ENCODE data around the gene ASAP3. TPM values are rescaled to one million over a fixed set of nuclear protein-coding genes. Genes with fewer than 3 reads are reported as not detected.

The ASAP3 gene
- total RNA-seq, 2 experiments from 2014 or later: 0.81 to 1.2 TPM

DNA sequence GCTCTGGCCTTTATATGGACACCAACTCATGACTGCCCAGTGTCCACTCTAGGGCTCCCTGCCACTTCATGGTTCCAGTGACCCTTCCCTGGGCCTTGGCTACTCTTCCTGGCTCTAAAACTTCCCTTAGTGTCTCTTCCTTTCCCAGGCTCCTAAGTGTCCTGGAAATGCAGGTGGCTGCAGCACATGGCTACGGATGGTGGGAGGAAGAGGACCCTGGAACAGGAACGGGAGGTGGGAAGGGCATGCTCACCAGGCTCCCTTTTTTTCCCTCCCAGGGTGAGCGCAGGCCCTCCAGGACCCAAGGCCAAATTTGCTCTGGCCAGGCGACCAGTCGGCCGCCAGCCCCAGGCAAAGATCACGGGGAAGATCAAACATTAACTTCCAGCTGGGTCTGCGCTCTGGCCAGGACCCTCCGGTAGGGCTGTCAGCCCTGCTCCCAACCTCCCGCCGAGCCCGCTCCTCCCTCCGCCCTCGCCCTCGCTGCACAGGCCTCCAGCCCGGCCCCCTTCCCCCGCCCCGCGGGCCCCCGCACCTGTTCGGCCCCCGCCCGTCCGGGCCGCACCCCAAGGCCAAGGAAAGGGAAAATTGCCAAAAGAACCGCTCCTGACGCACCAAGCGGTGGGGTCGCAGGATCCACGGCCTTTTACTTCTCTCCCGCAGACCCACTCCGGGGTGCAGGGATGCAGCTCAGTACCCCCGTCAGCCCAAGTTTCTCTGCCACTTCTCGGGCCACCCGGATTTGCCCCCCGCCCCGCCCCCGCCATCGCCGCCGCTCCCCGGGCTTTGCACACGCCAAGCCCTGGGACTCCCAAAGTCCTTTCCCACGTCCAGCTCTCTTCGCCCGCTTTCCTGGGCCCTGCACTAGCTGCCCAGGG is 60.3 kb downstream of the ASAP3 start:
- H3K36me3 Mint-ChIP-seq (ENCODE audit: low read depth): no peaks in the 10 kb centered on the region
- H3K27ac Mint-ChIP-seq: peak overlapping the region; percentile 78
- CTCF ChIA-PET: no interaction called here
- H3K4me1 ChIP-seq (ENCODE audit: insufficient read depth, low read length): peaks cover 37% of the 10 kb centered on the region
- no peaks in the 10 kb centered on the region for H3K36me3 ChIP-seq (ENCODE audit: insufficient read depth, low read length)
- peaks cover 30% of the 10 kb centered on the region for H3K4me1 Mint-ChIP-seq (ENCODE audit: low read depth)
- TF ChIP-seq CTCF (IDR thresholded peaks at IDR 0.05): no peak
- ATAC-seq (ENCODE audit: poor library complexity) (peak; percentile 12), DNase-seq (peak in 8 of 14 experiments; percentile 8 to 40 (median 24))
- peak overlapping the region; percentile 63 for H3K4me3 ChIP-seq (ENCODE audit: low read length)
- H3K4me3 Mint-ChIP-seq: peak overlapping the region; percentile 86
- H3K27me3 Mint-ChIP-seq: no peaks in the 10 kb centered on the region
- intact Hi-C loops (cut with DNase I, micrococcal nuclease): loop anchor here (5.0 to 10.0 kb wide), 2 partner anchors 61 to 109 kb away; partner anchors contain the start of genes ASAP3 (in 1 of the 2) and E2F2 (in 1 of the 2)
- peaks cover 0 to 7% of the 10 kb centered on the region in 2 experiments for H3K27me3 ChIP-seq (ENCODE audit: control insufficient read depth in 1 of 2, insufficient read depth in 2 of 2, low read length in 2 of 2)
- POLR2A ChIA-PET: interaction anchor here (0.6 to 5.4 kb wide), 10 partner anchors 10 to 406 kb away, joined by 3 to 33 read pairs (median 4); partner anchors contain the start of genes ASAP3, E2F2 and HNRNPR
- no peaks in the 10 kb centered on the region for H3K9me3 Mint-ChIP-seq
- H3K9me3 ChIP-seq (ENCODE audit: control insufficient read depth in 1 of 2, insufficient read depth in 1 of 2, low read length in 2 of 2): peaks cover 0 to 4% of the 10 kb centered on the region in 2 experiments
- H3K27ac ChIP-seq (ENCODE audit: low read depth in 1 of 2, low read length in 2 of 2): peak overlapping the region in 1 of 2 donors; percentile 5

- peak; percentile 28 for ATAC-seq (ENCODE audit: poor library complexity)
- H3K4me3 Mint-ChIP-seq: peak overlapping the region; percentile 86
These were observed 61.0 kb downstream of the ASAP3 start for GRCh38 chr1:23422941-23423340.

More at GRCh38 chr1:23422941-23423340, 61.0 kb downstream of the ASAP3 start:
- Mint-ChIP-seq H3K27ac (peak overlapping the region; percentile 78), H3K9me3 (no peaks in the 10 kb centered on the region), H3K4me1 (ENCODE audit: low read depth) (peaks cover 30% of the 10 kb centered on the region), H3K27me3 (no peaks in the 10 kb centered on the region), H3K36me3 (ENCODE audit: low read depth) (no peaks in the 10 kb centered on the region)
- ChIA-PET POLR2A (interaction anchor here (0.6 to 5.4 kb wide), 14 partner anchors 10 to 214 kb away, joined by 3 to 33 read pairs (median 5); partner anchors contain the start of genes ASAP3 and HNRNPR), CTCF (interaction anchor here (1.5 kb wide), 1 partner anchor 74 kb away, joined by 5 read pairs; no protein-coding TSS in a partner anchor)
- Histone ChIP-seq H3K27ac (ENCODE audit: low read depth in 1 of 2, low read length in 2 of 2) (peak overlapping the region; percentile 5 to 16), H3K4me3 (ENCODE audit: low read length) (peak overlapping the region; percentile 19), H3K4me1 (ENCODE audit: insufficient read depth, low read length) (peaks cover 37% of the 10 kb centered on the region), H3K36me3 (ENCODE audit: insufficient read depth, low read length) (no peaks in the 10 kb centered on the region), H3K9me3 (ENCODE audit: control insufficient read depth in 1 of 2, insufficient read depth in 1 of 2, low read length in 2 of 2) (peaks cover 0 to 4% of the 10 kb centered on the region in 2 experiments), H3K27me3 (ENCODE audit: control insufficient read depth in 1 of 2, insufficient read depth in 2 of 2, low read length in 2 of 2) (peaks cover 0 to 7% of the 10 kb centered on the region in 2 experiments)
- DNase-seq: peak in 4 of 14 experiments; percentile 6 to 34 (median 18)
- intact Hi-C loops (cut with DNase I, micrococcal nuclease): loop anchor here (5.0 to 10.0 kb wide), 2 partner anchors 62 to 109 kb away; partner anchors contain the start of genes ASAP3 (in 1 of the 2) and E2F2 (in 1 of the 2)
- no peak for TF ChIP-seq CTCF (IDR thresholded peaks at IDR 0.05)

All from CD4-positive, alpha-beta T cell (primary cell).